GM23338 (cell line): Measurements from ENCODE around the gene RNGTT. TPM values are rescaled to one million over a fixed set of nuclear protein-coding genes. Genes with fewer than 3 reads are reported as not detected.

Source experiments
- ATAC-seq: fragments of 200-7000 bp; cut with Tn5 transposase; 3 replicates; pipeline ENCODE4 v1.9.1; 2020
- DNase-seq: peaks from one replicate; pipeline ENCODE4 v3.0.0-alpha.2; 2015; ENCODE audit warnings: low spot score
- H2AFZ ChIP-seq: fragments of 200-600 bp; sonication (generic); 2 replicates; pipeline ENCODE4 v1.8.0; 2016; ENCODE audit warnings: antibody characterized with exemption, mild to moderate bottlenecking, moderate library complexity
- H3F3A ChIP-seq: fragments of 200-600 bp; sonication (generic); replicated peaks from 2 replicates; pipeline ENCODE4 v1.8.0; 2017; ENCODE audit warnings: antibody characterized with exemption, mixed run types, low read depth
- H3K27ac ChIP-seq: fragments of 200-600 bp; sonication (generic); 2 replicates; pipeline ENCODE4 v1.6.1; 2016; ENCODE audit warnings: low read depth
- H3K27me3 ChIP-seq: fragments of 200-600 bp; sonication (generic); 2 replicates; pipeline ENCODE4 v1.8.0; 2016; ENCODE audit warnings: mild to moderate bottlenecking, mixed run types, moderate library complexity; ENCODE audit not compliant: insufficient read depth
- H3K36me3 ChIP-seq: fragments of 200-600 bp; sonication (generic); 2 replicates; pipeline ENCODE4 v1.8.0; 2016; ENCODE audit warnings: mild to moderate bottlenecking; ENCODE audit not compliant: insufficient read depth
- H3K4me1 ChIP-seq: fragments of 200-600 bp; sonication (generic); 2 replicates; pipeline ENCODE4 v1.8.0; 2016; ENCODE audit warnings: mild to moderate bottlenecking, moderate library complexity; ENCODE audit not compliant: insufficient read depth
- H3K4me2 ChIP-seq: fragments of 200-600 bp; sonication (generic); 2 replicates; pipeline ENCODE4 v1.7.1; 2017; ENCODE audit warnings: mixed run types
- H3K4me3 ChIP-seq: fragments of 200-600 bp; sonication (generic); 2 replicates; pipeline ENCODE4 v1.6.1; 2016; ENCODE audit warnings: mixed run types
- H3K79me2 ChIP-seq: fragments of 200-600 bp; sonication (generic); replicated peaks from 2 replicates; pipeline ENCODE4 v1.8.0; 2017; ENCODE audit warnings: mild to moderate bottlenecking; ENCODE audit not compliant: insufficient read depth
- H3K9me2 ChIP-seq: fragments of 200-600 bp; sonication (generic); 2 replicates; pipeline ENCODE4 v1.8.0; 2017; ENCODE audit not compliant: insufficient read depth
- H4K20me1 ChIP-seq: fragments of 200-600 bp; sonication (generic); replicated peaks from 2 replicates; pipeline ENCODE4 v1.8.0; 2017; ENCODE audit warnings: mild to moderate bottlenecking; ENCODE audit not compliant: insufficient read depth
- H3K27ac Mint-ChIP-seq: 2 replicates; pipeline ENCODE4 v1.8.0; 2020; ENCODE audit warnings: inconsistent platforms, mild to moderate bottlenecking, moderate library complexity, mixed read lengths
- H3K27me3 Mint-ChIP-seq: 3 replicates; pipeline ENCODE4 v1.8.0; 2022; ENCODE audit warnings: low read depth, mild to moderate bottlenecking, moderate library complexity, mixed read lengths, inconsistent platforms; ENCODE audit not compliant: insufficient read depth, poor library complexity
- H3K36me3 Mint-ChIP-seq: 3 replicates; pipeline ENCODE4 v1.8.0; 2021; ENCODE audit warnings: low read depth, mild to moderate bottlenecking, inconsistent platforms, moderate library complexity, mixed read lengths
- H3K4me1 Mint-ChIP-seq: 3 replicates; pipeline ENCODE4 v1.8.0; 2020; ENCODE audit warnings: mild to moderate bottlenecking, inconsistent platforms, mixed read lengths
- H3K4me3 Mint-ChIP-seq: 3 replicates; pipeline ENCODE4 v1.8.0; 2021; ENCODE audit warnings: moderate library complexity, mild to moderate bottlenecking, inconsistent platforms, mixed read lengths
- H3K9me3 Mint-ChIP-seq: 3 replicates; pipeline ENCODE4 v1.8.0; 2020; ENCODE audit warnings: moderate library complexity, mild to moderate bottlenecking, inconsistent platforms, mixed read lengths
- CTCF ChIP-seq, 2 experiments: fragments of 200-600 bp in 1 of 2; sonication (generic) in 1 of 2; conservative IDR thresholded peaks; 2 replicates each; pipeline versions ENCODE4 v1.5.1 to v1.6.1; 2016 to 2017; ENCODE audit warnings: antibody characterized with exemption in 2 of 2, low read depth in 2 of 2, mild to moderate bottlenecking in 2 of 2, moderate library complexity in 1 of 2
- ETS1 ChIP-seq: IDR thresholded peaks from 2 replicates; pipeline ENCODE4 v1.6.1; 2016; ENCODE audit warnings: antibody characterized with exemption
- NANOG ChIP-seq: IDR thresholded peaks from 2 replicates; pipeline ENCODE4 v1.6.1; 2016; ENCODE audit warnings: antibody characterized with exemption, borderline replicate concordance
- POLR2AphosphoS5 ChIP-seq: IDR thresholded peaks from 2 replicates; pipeline ENCODE4 v1.6.1; 2016; ENCODE audit warnings: antibody characterized with exemption, low read depth
- REST ChIP-seq: IDR thresholded peaks from one replicate; pipeline ENCODE4 v1.6.1; 2018; ENCODE audit warnings: antibody characterized with exemption; ENCODE audit not compliant: unreplicated experiment
- STAT1 ChIP-seq: IDR thresholded peaks from one replicate; pipeline ENCODE4 v1.6.1; 2016; ENCODE audit warnings: antibody characterized with exemption; ENCODE audit not compliant: unreplicated experiment
- ZNF114 ChIP-seq: fragments of 250-450 bp; sonication (Bioruptor Pico); IDR thresholded peaks from 2 replicates; pipeline ENCODE4 v1.5.0; 2020; ENCODE audit warnings: mild to moderate bottlenecking, moderate library complexity
- ZNF331 ChIP-seq: fragments of 250-450 bp; sonication (Bioruptor Pico); IDR thresholded peaks from 2 replicates; pipeline ENCODE4 v1.5.0; 2020; ENCODE audit warnings: low read depth, mild to moderate bottlenecking, moderate library complexity
- ZNF462 ChIP-seq: fragments of 250-450 bp; sonication (Bioruptor Pico); IDR thresholded peaks from 2 replicates; pipeline ENCODE4 v1.5.0; 2020; ENCODE audit warnings: mild to moderate bottlenecking, moderate library complexity
- polyA plus RNA-seq: library from polyadenylated mRNA; unstranded; fragments of >200 nt; fragmentation: Nextera tagmentation; extraction: Ambion mirVana; gene quantifications from 2 replicates; pipeline ENCODE4 v1.2.1, GENCODE V29; 2016
- total RNA-seq: library from RNA; depleted of rRNA; stranded (reverse); fragments of >200 nt; shearing (Covaris generic); gene quantifications from 2 replicates; pipeline ENCODE4 v1.2.3, GENCODE V29; 2014

Gene RNGTT
- total and polyA plus RNA-seq, 2 experiments from 2014 or later = 11.2 to 29.2 TPM

GRCh38 chr6:88671624-88672023 lies 291.8 kb downstream of the RNGTT start (continued):
- TF ChIP-seq CTCF (conservative IDR thresholded peaks at IDR 0.05; ENCODE audit: low read depth in 2 of 2) = no peak
- TF ChIP-seq POLR2AphosphoS5 = no peak
- no peak for TF ChIP-seq NANOG
- no peak for TF ChIP-seq REST

GRCh38 chr6:88670369-88670768 lies 293.0 kb downstream of the RNGTT start:
- H2AFZ ChIP-seq = no peak overlapping the region
- Mint-ChIP-seq H3K4me1 (no peaks in the 10 kb centered on the region), H3K27ac (no peak overlapping the region), H3K9me3 (peaks cover 39% of the 10 kb centered on the region), H3K4me3 (no peak overlapping the region), H3K27me3 (peaks cover 4% of the 10 kb centered on the region), H3K36me3 (peaks cover 49% of the 10 kb centered on the region)
- H3K27ac ChIP-seq = no peak overlapping the region
- DNase-seq (no peak), ATAC-seq (no peak)
- H4K20me1 ChIP-seq = no peaks in the 10 kb centered on the region
- H3K79me2 ChIP-seq = no peaks in the 10 kb centered on the region
- H3K36me3 ChIP-seq = 0 out of 2 replicates have a peak, but pooled peaks cover 4% of the 10 kb centered on the region
- no peaks in the 10 kb centered on the region for H3K9me2 ChIP-seq
- no peak overlapping the region for H3K4me2 ChIP-seq
- H3K27me3 ChIP-seq = no peaks in the 10 kb centered on the region
- no peak overlapping the region for H3K4me3 ChIP-seq
- no peaks in the 10 kb centered on the region for H3K4me1 ChIP-seq
- H3F3A ChIP-seq = no peaks in the 10 kb centered on the region
- no peak for TF ChIP-seq REST
- no peak for TF ChIP-seq ETS1
- no peak for TF ChIP-seq STAT1
- no peak for TF ChIP-seq ZNF114
- TF ChIP-seq ZNF331 (CRISPR knock-in tag) = no peak
- no peak for TF ChIP-seq ZNF462 (CRISPR knock-in tag)
